Caco-2 (cell line): ENCODE measurements around the gene HSPB3. TPM values are rescaled to one million over a fixed set of nuclear protein-coding genes. Genes with fewer than 3 reads are reported as not detected.

Experiments used
- BruUV-seq: library from RNA; stranded (reverse); fragments of 400-500 nt; replicated peaks from 2 replicates; lab custom pipeline; 2021; lab: Mats Ljungman, UMichigan
- CTCF ChIA-PET: fragments of 300-600 bp; sonication (Branson Sonifier 250); formaldehyde crosslinking; loops from one replicate; lab custom pipeline; 2022; ENCODE audit warnings: antibody characterized with exemption; lab: Charles Lee
- POLR2A ChIA-PET: fragments of 300-600 bp; sonication (Branson Sonifier 250); formaldehyde crosslinking; loops from one replicate; lab custom pipeline; 2022; ENCODE audit warnings: antibody characterized with exemption; lab: Charles Lee
- DNase-seq, 2 experiments: peaks; one replicate each; pipeline versions ENCODE4 v3.0.0 to v3.0.0-alpha.2; 2020 to 2022
- H3K27me3 ChIP-seq: replicated peaks from 2 replicates; pipeline ENCODE4 v1.6.0; 2011; ENCODE audit warnings: low read length; ENCODE audit not compliant: control insufficient read depth, insufficient read depth
- H3K36me3 ChIP-seq: 2 replicates; pipeline ENCODE4 v1.5.1; 2011; ENCODE audit warnings: low read length; ENCODE audit not compliant: control insufficient read depth, insufficient read depth
- H3K4me1 ChIP-seq: fragments of 250-450 bp; sonication (Bioruptor Pico); 2 replicates; pipeline ENCODE4 v1.5.1; 2020; ENCODE audit warnings: mild to moderate bottlenecking
- H3K4me3 ChIP-seq: 2 replicates; pipeline ENCODE4 v1.5.1; 2011; ENCODE audit warnings: low read depth, mild to moderate bottlenecking, control low read depth, low read length
- H3K9me3 ChIP-seq: fragments of 250-450 bp; sonication (Bioruptor Pico); 2 replicates; pipeline ENCODE4 v1.5.1; 2020; ENCODE audit warnings: mild to moderate bottlenecking, moderate library complexity
- H3K27ac Mint-ChIP-seq: one replicate; pipeline ENCODE4 v1.8.0; 2022; ENCODE audit warnings: mixed read lengths; ENCODE audit not compliant: unreplicated experiment
- H3K27me3 Mint-ChIP-seq: one replicate; pipeline ENCODE4 v1.8.0; 2022; ENCODE audit warnings: mixed read lengths; ENCODE audit not compliant: insufficient read depth, unreplicated experiment
- H3K36me3 Mint-ChIP-seq: one replicate; pipeline ENCODE4 v1.8.0; 2022; ENCODE audit warnings: mild to moderate bottlenecking, mixed read lengths; ENCODE audit not compliant: insufficient read depth, unreplicated experiment
- H3K4me1 Mint-ChIP-seq: one replicate; pipeline ENCODE4 v1.8.0; 2022; ENCODE audit warnings: low read depth, mixed read lengths; ENCODE audit not compliant: unreplicated experiment
- H3K4me3 Mint-ChIP-seq: one replicate; pipeline ENCODE4 v1.8.0; 2022; ENCODE audit warnings: mild to moderate bottlenecking, moderate library complexity, mixed read lengths; ENCODE audit not compliant: unreplicated experiment
- H3K9me3 Mint-ChIP-seq: one replicate; pipeline ENCODE4 v1.8.0; 2022; ENCODE audit warnings: mixed read lengths; ENCODE audit not compliant: unreplicated experiment
- intact Hi-C: fragments of 100-400 bp; cut with micrococcal nuclease; formaldehyde crosslinking; loops from one replicate; pipeline ENCODE4 v1.10.0; 2022; ENCODE audit not compliant: unreplicated experiment
- total RNA-seq: library from RNA; stranded (reverse); gene quantifications from 2 replicates; pipeline ENCODE4 v1.2.3, GENCODE V29; 2022
- TF ChIP-seq, protein P1 (sequence below), 2 experiments: fragments of 200-600 bp in 1 of 2; IDR thresholded peaks; 1 replicate in 1 of 2; 2 replicates in 1 of 2; pipeline versions ENCODE4 v1.5.1 to v1.8.0; 2011 to 2022; ENCODE audit warnings: antibody characterized with exemption in 1 of 2, control low read depth in 1 of 2, inconsistent platforms in 1 of 2, low read depth in 1 of 2, low read length in 1 of 2, mild to moderate bottlenecking in 1 of 2, moderate library complexity in 1 of 2; ENCODE audit not compliant: insufficient read depth in 1 of 2, severe bottlenecking in 1 of 2, unreplicated experiment in 1 of 2

Gene HSPB3
- total RNA-seq, 1 experiment from 2014 or later, result 0.54 TPM

DNA sequence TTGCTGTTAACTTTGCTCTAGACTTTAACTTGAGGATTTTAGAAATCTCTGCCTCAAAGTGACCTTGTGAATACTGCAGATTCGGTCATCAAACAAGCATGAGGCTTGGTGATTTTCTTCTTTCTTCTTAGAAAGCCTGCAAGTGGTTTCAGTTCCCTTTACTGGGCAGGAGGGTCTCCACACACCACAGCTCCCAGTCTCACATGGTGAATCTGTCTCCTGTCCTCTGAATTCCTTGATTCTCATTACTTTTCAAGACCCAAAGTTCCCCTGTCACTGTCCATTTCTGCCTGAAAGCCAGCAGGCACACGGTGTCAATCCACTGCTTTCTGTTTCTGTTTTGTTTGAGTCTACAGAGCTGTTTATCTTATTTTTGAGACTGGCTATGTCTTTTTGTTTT is 14.1 kb downstream of the HSPB3 start:
- H3K4me3 ChIP-seq, result no peak overlapping the region
- Mint-ChIP-seq H3K27me3 (no peaks in the 10 kb centered on the region), H3K4me1 (peaks cover 30% of the 10 kb centered on the region), H3K9me3 (peaks cover 9% of the 10 kb centered on the region), H3K4me3 (no peak overlapping the region), H3K36me3 (no peaks in the 10 kb centered on the region), H3K27ac (no peak overlapping the region)
- no peaks in the 10 kb centered on the region for H3K36me3 ChIP-seq
- TF ChIP-seq, protein P1, sequence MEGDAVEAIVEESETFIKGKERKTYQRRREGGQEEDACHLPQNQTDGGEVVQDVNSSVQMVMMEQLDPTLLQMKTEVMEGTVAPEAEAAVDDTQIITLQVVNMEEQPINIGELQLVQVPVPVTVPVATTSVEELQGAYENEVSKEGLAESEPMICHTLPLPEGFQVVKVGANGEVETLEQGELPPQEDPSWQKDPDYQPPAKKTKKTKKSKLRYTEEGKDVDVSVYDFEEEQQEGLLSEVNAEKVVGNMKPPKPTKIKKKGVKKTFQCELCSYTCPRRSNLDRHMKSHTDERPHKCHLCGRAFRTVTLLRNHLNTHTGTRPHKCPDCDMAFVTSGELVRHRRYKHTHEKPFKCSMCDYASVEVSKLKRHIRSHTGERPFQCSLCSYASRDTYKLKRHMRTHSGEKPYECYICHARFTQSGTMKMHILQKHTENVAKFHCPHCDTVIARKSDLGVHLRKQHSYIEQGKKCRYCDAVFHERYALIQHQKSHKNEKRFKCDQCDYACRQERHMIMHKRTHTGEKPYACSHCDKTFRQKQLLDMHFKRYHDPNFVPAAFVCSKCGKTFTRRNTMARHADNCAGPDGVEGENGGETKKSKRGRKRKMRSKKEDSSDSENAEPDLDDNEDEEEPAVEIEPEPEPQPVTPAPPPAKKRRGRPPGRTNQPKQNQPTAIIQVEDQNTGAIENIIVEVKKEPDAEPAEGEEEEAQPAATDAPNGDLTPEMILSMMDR (IDR thresholded peaks at IDR 0.05; ENCODE audit: insufficient read depth in 1 of 2, low read depth in 1 of 2, low read length in 1 of 2, severe bottlenecking in 1 of 2, unreplicated experiment in 1 of 2), result no peak
- intact Hi-C loops, result no loop called here
- no TSS peak for BruUV-seq
- no peak for DNase-seq
- H3K27me3 ChIP-seq, result no peaks in the 10 kb centered on the region
- ChIA-PET CTCF (no interaction called here), POLR2A (no interaction called here)
- H3K4me1 ChIP-seq, result no peaks in the 10 kb centered on the region
- H3K9me3 ChIP-seq, result peaks cover 5% of the 10 kb centered on the region; the same call in 1 of the 2 replicates

DNA sequence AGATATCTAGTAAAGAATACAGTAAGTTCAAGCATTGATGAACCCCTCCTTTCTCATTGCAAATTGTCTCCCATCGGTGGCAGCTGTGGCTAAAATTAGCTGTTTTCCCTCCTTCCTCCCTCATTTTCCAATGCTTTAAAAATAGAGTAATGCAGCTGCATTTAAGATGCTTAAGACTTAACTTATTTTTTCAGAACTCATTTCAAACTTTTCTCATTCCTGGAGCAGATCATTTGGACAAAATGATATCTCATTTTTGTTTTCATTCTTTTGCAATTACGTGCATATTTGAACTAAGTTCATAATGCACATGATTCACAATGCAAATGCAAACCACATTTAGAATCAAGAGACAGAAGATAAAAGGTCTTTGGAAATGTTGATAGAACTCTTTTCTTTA is 14.6 kb downstream of the HSPB3 start:
- H3K27ac Mint-ChIP-seq, result no peak overlapping the region
- H3K9me3 Mint-ChIP-seq, result peaks cover 9% of the 10 kb centered on the region
- no TSS peak for BruUV-seq
- no peak overlapping the region for H3K4me3 Mint-ChIP-seq
- H3K27me3 Mint-ChIP-seq, result no peaks in the 10 kb centered on the region
- Histone ChIP-seq H3K4me3 (no peak overlapping the region), H3K27me3 (no peaks in the 10 kb centered on the region), H3K9me3 (peaks cover 5% of the 10 kb centered on the region; the same call in 1 of the 2 replicates), H3K4me1 (no peaks in the 10 kb centered on the region), H3K36me3 (no peaks in the 10 kb centered on the region)
- TF ChIP-seq, protein P1 (IDR thresholded peaks at IDR 0.05; ENCODE audit: insufficient read depth in 1 of 2, low read depth in 1 of 2, low read length in 1 of 2, severe bottlenecking in 1 of 2, unreplicated experiment in 1 of 2), result no peak
- H3K4me1 Mint-ChIP-seq, result peaks cover 30% of the 10 kb centered on the region
- intact Hi-C loops, result no loop called here
- ChIA-PET CTCF (no interaction called here), POLR2A (no interaction called here)
- no peak for DNase-seq
- H3K36me3 Mint-ChIP-seq, result no peaks in the 10 kb centered on the region

DNA sequence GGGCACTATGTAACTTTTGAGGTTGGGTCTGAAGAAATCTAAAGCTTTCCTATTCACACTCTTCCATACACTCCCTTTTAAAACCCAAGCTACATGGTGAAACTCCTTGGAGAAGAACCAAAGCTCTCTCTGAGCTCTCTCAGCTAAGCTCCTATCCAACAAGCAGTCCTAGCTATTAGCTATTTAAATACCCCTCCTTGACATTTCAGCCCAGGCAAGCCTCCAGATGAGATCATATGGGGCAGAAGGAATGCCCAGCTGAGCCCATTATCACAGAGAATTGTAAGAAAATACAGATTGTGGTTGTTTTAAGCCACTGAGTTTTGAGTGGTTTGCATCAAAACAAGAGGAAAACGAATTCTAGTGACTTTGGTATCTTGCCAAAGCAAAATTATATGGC is 15.2 kb downstream of the HSPB3 start:
- H3K4me3 ChIP-seq, result no peak overlapping the region
- no TSS peak for BruUV-seq
- TF ChIP-seq, protein P1 (IDR thresholded peaks at IDR 0.05; ENCODE audit: insufficient read depth in 1 of 2, low read depth in 1 of 2, low read length in 1 of 2, severe bottlenecking in 1 of 2, unreplicated experiment in 1 of 2), result no peak
- no peaks in the 10 kb centered on the region for H3K4me1 ChIP-seq
- POLR2A ChIA-PET, result no interaction called here
- intact Hi-C loops, result no loop called here
- H3K27ac Mint-ChIP-seq, result no peak overlapping the region
- no peak overlapping the region for H3K4me3 Mint-ChIP-seq
- no peaks in the 10 kb centered on the region for H3K27me3 Mint-ChIP-seq
- CTCF ChIA-PET, result no interaction called here
- no peaks in the 10 kb centered on the region for H3K36me3 ChIP-seq
- peaks cover 5% of the 10 kb centered on the region; the same call in 1 of the 2 replicates for H3K9me3 ChIP-seq
- H3K4me1 Mint-ChIP-seq, result peaks cover 30% of the 10 kb centered on the region
- peaks cover 9% of the 10 kb centered on the region for H3K9me3 Mint-ChIP-seq
- H3K36me3 Mint-ChIP-seq, result no peaks in the 10 kb centered on the region
- no peaks in the 10 kb centered on the region for H3K27me3 ChIP-seq
- DNase-seq, result no peak
